HG02610 (cell line): ENCODE results near the gene MTHFSD.

Experiments
- ATAC-seq: cut with Tn5 transposase; IDR thresholded peaks from one replicate; pipeline ENCODE4 v1.9.1; 2021; ENCODE audit warnings: mild to moderate bottlenecking, moderate library complexity; ENCODE audit not compliant: unreplicated experiment

MTHFSD gene

DNA sequence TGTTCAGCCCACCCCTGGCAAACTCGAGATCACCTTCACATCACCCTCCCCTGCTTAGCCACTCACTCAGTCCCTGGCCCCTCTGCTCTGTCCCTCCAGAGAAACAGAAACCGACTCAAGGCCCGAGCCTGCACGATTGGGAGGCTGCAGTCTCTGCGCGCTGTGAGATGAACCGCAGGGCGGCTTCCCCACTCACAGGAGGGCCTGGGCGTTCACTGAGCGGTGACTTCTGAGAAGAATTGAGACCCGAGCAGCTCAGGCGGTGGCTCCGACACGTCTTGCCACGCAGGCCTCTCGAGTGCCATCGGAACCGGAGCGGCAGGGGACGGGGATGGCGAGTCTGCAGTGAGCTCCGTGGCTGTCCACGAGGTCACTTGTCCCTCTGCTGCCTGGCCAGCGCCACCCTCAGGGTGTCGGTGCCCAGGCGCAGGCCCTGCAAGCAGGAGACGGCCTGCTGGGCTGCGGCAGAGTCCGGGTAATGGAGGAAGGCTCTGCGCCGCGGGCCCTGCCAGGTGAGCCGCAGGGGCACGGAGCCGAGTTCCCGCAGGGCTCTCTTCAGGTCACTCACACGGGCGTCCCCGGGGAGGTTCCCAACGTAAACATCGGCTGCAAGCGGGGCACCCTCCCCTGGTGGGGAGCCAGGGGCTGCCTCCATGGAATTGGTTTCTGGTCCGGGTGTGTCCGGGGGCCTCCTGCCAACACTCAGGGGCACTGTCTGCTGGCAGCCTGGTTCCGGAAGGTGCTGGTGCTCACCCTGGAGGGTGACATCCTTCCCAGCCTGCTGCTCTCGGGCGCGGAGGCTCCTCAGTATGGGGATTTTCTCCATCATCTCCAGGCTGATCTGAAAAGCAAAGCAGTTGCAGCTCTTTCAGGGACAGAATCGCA lies 23.2 kb downstream of the MTHFSD start:
- ATAC-seq: no peak

DNA sequence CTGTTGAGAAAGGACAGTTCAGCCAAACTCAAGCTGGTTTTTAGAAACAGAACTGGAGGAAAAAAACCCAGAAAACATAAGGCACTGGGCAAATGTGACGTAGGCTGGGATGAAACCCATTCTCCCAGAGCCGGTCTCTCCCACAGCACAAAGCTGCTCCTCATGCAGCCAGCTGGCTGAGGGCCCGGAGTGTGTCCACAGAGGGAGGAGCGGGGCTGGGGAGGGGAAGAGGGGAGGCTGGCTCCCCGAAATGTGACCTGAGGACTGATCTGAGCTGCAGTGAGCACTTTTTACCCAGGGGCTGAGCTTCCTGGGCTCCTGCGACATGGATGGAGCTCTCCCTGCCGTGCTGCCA lies 23.9 kb downstream of the MTHFSD start:
- no peak for ATAC-seq

DNA sequence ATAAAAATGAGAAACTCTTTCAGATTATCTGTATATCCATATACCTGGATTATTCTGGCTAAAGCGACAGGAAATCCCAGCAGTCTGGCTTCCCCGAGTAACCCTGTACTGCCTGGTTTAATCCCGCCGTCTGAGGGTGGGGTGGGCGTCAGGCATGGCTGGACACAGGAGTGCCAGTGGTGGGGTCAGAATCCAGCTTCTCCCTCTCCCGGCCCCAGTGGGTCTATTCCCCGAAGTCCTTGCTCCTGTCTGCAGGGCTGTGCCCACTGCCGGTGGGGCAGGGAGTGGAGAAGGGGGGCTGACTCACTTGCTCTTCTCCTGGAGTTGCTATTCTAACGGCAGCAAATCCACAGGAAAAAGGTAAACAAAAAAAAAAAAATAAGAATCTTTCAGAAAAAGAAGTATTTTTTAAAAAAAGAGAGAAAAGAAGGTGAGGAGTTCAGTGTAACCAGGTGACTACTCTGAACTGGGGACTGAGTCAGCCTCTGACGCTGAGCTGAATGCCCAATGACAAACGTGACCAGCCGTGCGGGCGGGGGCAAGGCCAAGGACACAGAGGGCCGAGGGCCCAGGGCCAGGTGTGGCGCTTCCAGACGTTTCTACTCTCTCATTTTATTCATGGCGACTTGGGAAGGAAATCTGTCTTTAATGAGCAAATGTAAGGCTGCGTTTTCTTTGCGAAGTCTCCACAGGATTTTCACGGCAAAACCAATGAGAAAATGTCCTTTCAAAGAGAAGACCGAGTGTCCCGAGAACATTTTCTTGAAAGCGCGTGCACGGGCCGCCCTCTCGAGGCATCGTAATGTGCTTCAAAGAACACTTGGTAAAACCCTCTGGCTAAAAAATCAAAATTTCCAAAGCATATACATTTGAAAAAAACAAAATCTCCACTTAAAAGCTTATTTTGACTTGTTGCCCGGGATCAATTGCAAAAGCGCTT lies 24.5 kb downstream of the MTHFSD start:
- ATAC-seq: no peak

GRCh38 chr16:86529160-86529559 lies 25.9 kb downstream of the MTHFSD start:
- no peak for ATAC-seq

GRCh38 chr16:86528061-86528929 lies 26.7 kb downstream of the MTHFSD start:
- ATAC-seq: no peak

- ATAC-seq: no peak
These were observed 27.7 kb downstream of the MTHFSD start for GRCh38 chr16:86527366-86527765.

GRCh38 chr16:86525696-86526095 lies 29.3 kb downstream of the MTHFSD start:
- no peak for ATAC-seq

DNA sequence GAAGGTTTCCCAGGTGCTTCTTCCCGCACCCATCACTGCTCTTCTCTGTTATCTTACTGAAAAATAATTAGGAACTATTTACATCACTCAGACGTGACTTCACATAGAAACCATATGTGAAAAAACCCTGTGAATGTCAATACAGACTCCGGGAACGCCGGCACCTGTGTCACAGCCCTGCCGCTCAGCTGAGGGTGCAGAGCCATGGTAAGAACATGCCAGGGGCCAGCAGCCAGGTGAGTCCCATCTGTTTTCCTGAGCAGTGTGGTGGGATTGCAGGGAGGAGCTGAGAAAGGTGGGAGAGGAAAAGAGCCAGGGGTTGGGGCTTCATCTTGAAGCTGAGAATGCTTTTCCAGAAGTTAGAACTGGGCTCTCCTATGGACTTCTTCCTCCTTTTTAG lies 31.0 kb downstream of the MTHFSD start:
- no peak for ATAC-seq

DNA sequence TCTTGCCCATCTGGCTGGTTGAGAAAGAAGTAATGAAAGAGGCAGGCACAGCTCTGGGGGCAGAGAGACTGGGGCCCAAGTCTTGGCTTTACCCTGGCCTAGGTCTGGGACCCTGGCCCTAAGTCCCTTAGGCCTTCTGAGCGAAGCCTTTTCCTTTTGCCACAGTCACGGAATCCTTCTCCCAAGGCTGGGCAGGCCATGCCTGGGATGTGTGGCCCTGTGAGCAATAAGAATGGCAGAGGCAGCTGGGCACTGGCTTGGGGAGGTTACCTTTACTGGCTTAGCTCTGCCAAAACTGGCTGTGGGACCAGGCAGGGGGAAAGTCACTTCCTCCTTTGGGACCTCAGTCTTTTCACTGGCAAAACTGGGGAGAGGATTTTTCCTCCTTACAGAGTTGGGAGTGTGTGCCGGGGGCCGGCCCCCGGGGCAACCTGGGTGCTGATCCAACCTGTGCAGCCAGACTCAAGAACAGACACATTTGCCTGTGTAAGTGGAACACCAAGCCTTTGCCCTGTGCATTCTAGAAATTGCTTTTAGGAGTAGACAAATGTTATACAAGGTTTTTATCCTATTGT lies 31.8 kb downstream of the MTHFSD start:
- ATAC-seq: no peak

DNA sequence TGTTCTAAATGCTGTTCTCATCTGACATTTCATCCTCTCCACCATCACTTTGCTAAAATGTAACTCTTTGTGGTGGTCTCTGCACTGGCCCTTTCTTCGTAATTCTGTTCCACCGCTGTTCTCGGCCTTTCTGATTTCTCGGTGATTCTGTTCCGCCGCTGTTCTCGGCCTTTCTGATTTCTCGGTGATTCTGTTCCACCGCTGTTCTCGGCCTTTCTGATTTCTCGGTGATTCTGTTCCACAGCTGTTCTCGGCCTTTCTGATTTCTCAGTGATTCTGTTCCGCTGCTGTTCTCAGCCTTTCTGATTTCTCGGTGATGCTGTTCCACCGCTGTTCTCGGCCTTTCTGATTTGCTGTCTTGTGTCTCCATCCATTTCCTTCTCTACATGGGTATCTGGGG lies 32.4 kb downstream of the MTHFSD start:
- ATAC-seq: no peak

DNA sequence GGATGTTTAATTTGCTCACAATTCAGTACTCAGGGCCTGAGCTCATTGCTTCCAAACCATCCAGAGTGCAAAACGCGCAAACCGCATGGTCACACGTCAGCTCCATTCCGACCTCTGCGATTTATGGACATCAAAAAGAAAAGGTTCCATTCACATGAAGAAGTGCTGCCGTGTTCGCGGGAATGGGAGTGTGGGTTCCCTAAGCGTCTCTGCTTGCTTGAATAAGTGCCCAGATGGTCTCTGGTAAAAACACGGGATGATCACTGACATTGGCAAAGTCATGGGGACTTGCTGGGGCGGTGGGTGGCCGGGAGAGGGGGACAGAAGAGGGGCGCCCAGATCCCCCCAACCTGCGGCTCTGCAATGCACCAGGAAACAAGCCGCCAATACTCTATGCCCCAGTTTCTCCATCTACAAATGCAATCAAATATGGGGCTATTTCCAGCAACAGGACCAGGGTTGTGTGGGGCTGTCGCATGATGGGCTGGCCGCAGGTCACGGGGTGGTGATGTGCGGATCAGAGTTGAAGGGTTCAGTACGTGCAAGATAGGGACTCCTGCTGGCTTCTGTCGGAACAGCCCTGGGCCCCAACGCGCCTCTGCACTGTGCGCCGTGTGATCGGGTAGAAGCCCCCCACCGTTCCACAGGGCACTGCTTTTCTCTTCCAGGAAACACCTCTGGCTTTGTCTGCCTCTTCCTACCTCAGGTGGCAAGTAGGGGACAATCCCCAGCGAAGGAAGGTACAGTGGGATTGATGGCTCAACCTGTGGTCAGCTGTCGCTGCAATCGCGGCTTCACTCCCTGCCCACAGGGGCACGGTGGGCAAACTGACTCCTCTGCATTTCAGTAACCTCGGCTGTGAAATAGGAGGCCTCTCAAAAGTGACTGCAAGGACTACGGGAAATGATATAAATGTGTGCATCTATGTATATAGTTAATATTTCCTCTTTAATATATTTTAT lies 33.5 kb downstream of the MTHFSD start:
- ATAC-seq: no peak

DNA sequence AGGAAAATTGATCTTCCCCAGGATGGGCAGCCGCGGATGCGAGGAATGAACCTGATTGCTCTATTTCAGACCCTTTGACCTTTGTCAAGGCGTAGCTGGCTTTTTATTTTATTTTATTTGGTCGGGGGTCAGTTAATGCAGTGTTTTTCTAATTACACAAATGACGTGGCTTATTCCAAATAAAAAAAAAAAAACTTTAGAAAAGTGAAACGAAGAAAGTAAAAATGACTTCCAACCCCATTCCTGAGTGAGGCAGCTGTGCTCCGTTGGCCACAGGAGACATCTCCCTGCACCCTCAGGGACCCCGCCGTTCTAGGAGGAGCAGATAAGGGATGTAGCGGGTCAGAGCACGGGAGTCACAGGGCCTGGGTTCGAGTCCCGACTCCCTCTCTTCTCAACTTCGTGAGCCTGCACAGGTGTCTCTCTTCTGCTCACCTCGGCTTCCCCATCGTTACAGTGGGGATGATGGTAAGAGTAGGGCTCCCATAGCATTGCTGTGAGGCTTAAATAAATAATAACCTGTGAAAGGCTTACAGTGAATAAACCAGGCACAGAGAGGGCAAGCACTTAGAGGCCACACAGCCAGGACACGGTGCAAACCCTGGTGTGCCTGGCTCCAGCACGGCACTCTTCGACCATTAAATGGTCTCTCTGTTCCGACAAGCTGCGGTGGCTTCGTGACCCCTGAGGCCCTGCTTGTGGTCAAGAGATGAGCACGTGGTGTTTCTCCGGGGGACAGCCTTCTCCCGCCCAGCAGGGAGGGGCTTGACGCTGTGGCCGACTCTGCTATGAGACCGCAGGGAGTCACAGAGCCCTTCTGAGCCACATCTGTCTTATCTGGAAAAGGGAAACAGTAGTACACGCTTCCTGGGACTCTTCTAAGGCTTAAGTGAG lies 34.5 kb downstream of the MTHFSD start:
- ATAC-seq: no peak

DNA sequence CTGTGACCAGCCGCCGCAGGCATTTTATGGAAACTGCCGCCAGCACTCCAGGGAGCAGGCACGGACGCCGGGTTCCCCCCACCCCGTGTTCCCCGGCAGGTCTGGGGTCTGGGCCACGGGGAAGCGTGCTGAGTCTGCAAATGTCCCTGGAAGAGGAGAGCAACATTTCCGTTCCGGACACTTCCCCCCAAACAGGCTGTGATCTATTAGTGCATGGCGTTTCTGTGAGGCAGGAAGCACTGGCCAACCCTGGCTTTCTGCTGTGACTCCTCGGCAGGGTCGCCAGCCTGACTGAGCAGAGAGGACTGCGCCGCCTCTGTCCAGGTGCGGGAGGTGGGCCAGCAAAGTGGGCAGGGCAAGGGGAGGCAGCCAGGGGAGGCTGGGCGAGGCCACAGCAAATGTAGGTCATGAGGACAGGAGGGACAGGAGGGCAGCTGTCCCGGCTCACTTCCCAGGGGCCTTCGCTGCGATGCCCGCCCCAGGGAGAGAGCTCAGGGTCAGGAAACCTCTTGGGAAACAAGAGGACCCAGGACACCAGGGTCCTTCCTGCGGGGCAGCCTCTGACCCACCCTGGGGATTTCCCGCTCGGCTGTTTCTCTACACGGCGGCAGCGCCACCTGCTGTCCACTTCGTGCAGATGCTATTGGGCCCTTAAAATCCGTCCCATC lies 35.3 kb downstream of the MTHFSD start:
- ATAC-seq: no peak

- ATAC-seq: no peak
These were observed 35.9 kb downstream of the MTHFSD start for GRCh38 chr16:86519007-86519648.

DNA sequence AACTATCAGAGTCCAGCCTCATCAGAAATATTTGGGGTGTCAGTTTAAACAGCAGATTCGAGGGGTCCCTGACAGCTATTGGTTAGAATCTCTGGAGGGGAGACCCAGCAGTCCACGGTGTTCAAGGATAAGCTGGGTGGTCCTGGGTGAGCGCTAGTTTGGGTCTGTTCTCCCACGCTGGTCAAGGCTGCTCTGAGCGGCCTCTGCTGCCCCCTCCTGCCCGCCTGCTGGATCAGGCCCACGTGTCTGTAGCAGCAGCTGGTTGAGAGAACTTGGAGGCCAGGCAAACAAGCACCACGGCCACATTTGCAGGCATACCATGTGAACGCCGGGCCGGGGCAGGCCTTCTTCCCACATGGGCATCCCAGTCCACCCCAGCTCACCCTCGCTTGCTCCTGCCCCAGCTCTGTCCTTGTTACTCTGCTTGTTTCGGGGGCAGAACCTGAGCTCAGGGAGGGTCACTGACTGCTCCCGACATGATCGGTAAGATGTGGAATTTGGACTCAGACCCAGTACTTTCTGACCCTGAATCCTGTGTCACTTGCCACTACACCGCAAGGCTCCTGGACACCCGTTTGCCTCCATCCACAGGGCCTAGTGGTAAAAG lies 37.3 kb downstream of the MTHFSD start:
- no peak for ATAC-seq

DNA sequence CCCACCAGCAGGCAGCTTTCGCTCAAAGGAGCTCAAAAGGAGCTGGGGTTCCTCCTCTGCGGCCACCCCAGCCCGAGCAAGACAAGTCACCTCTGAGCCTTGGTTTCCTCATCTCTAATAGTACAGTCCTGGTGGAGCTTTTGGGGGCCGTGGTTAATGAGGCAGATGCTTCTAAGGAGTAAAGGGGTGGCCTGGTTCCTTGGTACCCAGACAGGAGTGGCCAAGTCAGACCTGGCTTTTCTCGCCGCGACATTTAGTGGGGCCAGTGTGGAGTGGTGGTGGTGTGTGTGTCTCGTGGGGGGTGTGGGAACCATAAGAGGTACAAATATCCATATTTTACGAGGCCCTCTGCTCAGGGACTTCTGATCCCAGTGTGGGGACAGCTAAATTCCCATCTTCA lies 38.0 kb downstream of the MTHFSD start:
- no peak for ATAC-seq

DNA sequence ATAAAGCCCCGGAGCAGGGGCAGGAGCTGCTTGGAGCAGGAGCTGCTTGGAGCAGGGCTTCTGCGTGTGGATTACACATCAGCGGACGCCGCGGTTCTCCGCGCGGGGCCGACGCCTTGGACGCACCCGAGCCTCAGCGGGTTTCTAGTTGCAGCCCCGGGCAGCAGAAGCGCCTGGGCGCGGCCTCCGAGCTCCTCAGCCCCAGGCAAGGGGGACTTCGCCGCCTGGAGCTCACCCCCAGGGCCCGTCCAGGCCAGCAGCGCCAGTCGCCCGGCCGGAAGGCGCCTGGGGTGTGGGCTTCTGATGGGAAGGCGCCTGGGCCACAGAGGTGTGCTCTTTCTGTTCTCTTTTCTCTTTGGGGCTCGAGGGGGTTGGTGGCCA lies 38.4 kb downstream of the MTHFSD start:
- ATAC-seq: no peak
